SKM-1 (cell line): ENCODE data around the gene PSMD9.
A peak's percentile ranks its signal among the peaks of the same experiment; 100 is the strongest.
"Not testable (repeated sequence)": the region's sequence is repeated elsewhere in the genome, so short reads cannot be mapped to it uniquely, and the experiment has no call there.

Source experiments
- DNase-seq: peaks from one replicate; lab custom pipeline; 2025; ENCODE audit not compliant: unreplicated experiment; lab: John Stamatoyannopoulos, UW

PSMD9 gene, protein sequence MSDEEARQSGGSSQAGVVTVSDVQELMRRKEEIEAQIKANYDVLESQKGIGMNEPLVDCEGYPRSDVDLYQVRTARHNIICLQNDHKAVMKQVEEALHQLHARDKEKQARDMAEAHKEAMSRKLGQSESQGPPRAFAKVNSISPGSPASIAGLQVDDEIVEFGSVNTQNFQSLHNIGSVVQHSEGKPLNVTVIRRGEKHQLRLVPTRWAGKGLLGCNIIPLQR

DNA sequence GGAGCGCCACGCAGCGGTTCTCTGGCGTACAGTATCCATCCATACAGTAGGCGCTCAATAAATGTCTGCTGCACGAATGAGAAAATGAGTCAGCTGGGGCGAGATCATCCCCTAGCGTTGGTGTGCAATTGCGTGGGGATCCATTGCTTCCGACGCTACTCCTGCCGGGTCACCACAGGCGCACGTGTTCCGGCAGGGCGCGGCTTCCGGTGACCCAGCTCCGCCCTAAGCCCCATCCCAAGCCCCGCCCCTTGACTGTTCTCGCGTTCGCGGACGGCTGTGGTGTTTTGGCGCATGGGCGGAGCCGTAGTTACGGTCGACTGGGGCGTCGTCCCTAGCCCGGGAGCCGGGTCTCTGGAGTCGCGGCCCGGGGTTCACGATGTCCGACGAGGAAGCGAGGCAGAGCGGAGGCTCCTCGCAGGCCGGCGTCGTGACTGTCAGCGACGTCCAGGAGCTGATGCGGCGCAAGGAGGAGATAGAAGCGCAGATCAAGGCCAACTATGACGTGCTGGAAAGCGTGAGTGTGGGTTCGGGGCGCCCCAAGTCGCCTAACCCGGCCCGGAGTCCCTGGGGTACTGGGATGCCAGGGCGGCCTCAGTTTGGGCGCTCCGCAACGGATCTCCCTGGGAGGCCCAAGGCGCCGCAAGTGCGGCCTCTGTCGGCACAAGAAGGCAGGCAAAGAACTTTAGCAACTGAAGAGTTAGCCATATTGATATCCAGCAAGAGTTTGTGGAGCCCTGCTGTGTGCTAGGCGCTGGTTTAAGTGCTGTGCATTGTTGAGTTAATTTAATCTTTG is at the start of gene PSMD9:
TSS of gene PSMD9 (plus strand) at position 313 of the 796 bp plus-strand sequence. CDS start at position 380, 67 bp downstream.
- peak; percentile 52 for DNase-seq

DNA sequence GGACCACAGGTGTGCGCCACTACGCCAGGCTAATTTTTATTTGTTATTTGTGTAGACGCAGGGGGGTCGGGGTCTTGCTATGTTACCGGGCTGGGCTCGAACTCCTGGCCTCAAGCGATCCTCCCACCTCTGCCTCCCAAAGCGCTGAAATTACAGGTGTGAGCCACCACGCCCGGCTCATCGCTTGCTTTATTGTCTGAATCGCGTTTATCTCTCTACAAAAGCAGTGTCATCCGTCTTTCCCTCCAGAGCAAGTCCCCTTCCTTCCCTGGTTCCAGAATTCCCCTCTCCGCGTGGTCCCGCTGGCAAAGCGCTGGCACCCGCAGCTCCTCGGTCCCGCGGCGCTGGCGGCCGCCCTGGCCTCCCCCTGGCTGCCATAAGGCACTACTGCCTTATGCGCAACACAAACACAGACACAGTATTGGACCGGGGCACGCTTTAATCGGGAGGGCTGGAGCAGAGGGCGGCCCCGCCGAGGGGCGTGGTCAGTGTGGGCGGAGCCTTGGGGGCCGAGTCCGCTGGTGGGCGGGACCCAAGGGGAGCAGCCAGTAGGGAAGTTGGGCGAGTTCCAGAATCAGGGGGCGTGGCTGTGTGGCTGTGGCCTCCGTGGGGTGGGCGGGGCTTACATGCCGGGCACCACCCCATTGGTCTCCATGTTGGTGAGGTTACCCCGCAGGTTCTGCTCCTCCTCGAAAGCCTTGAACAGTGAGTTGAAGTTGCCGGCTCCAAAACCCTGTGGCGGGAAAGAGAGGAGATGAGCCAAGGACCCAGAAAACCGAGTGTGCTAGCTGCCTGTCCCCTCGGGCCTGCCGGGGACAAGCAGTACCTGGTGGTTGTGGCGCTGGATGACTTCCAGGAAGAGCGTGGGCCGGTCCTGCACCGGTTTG is 49.2 kb upstream of the PSMD9 start:
- peak; percentile 71 for DNase-seq

DNA sequence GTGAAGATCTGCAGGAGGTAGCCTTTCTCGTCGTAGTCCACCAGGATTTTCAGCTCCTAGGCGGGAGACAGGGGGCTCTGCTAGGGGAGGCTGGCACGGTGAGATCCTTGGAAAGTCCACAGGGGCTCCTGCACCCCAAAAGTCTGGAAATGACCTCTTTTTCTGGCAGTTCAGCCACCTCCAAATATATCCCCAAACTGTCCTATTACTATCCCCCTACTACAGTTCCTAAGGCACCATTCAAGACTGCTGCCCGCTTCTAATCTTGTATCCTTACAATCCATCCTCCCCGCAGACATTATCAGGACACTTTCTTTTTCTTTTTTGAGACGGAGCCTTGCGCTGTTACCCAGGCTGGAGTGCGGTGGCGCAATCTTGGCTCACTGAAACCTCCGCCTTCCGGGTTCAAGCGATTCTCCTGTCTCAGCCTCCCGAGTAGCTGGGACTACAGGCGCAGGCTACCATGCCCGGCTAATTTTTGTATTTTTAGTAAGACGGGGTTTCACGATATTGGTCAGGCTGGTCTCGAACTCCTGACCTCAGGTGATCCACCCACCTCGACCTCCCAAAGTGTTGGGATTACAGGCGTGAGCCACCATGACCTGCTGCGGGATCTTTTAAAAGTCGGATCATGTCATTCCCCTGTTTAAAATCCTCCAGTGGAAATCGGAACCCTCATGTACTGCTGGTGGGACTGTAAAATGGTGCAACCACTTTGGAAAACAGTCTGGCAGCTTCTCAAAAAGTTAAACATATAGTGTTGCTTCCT is 48.4 kb upstream of the PSMD9 start:
- no peak for DNase-seq

DNA sequence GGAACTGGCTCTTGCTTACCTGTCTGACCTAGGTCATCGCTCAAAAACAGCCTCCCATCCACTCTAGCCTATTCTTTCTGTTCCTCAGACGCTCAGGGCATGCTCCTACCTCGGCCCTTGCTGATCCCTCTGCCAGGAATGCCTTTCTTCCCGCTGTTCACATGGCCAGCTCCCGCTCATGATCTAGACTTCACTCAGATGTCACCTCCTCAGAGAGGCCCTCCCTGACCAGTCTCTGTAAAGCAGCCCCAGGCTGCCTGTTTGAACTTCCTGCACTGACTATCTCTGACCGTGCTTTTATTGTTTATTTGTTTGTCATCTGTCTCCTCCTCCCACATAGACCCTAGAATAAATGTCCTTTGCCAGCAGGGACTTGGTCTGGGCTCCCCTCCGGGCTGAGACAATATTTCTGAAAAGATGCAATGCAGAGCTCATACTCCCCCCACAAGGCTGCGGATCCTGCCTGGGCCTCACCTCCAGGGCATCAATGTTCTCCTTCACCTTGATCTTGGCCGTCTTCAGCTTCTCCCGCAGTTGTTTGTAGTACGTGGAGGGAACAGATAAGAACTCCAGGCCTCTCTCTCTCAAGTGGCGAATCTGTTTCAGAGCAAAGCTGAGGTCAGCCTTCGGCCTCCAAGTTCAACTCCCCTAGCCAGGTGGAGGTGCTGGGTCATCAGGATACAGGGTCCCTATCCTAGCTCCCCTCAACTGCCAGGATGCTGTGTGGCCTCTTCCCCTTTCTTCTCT is 45.2 kb upstream of the PSMD9 start:
- DNase-seq: no peak

DNA sequence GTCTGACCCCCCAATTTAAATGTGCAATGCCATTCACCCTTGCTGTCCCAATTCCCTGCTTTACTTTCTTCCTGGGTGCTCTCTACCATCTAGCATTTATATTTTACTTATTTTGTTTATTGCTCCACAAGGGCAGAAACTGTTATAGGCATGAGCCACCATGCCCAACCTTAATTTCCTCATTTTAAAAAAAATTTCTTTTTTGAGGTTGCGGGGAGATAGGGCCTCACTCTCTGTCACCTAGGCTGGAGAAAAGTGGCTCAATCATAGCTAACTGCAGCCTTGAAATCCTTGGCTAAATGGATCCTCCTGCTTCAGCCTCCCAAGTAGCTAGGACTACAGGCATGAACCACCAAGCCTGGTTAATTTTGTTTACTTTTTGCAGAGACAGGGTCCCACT is 42.9 kb upstream of the PSMD9 start:
- DNase-seq: no peak

DNA sequence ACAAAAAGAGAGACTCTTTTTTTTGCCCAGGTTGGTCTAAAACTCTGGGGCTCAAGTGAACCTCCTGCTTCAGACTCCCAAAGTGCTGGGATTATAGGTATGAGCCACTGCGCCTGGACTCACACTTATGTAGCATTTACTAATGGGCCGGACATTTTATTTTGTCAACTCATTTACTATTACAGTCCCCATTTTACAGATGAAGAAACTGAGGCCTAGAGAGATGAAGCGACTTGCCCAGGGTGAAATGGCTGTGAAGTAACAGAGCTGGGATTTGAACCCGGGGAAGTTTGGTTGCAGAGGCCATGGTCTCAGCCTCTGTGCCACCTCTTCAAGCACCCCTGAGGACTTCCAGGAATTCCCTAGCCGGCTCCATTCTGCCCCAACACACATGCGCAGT is 39.4 kb upstream of the PSMD9 start:
- no peak for DNase-seq

DNA sequence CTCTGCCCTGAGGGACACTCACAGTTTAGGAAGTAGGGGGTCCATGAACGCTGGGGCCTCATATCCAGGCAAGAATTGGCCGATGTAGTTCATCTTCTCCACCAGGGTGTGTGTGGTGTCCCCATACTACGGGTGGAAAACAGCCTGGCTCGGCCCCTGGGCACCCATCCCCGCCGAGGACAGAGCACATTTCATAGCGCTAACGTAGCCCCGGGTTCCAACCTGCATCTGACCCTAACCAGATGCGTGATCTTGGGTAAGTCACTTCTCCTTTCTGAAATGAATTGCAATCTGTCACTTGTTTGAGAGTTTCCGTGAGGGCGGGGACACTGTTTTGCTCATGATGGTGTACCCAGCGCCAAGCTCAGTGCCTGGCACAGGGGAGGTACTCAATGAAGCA is 38.9 kb upstream of the PSMD9 start:
- DNase-seq: peak; percentile 36

DNA sequence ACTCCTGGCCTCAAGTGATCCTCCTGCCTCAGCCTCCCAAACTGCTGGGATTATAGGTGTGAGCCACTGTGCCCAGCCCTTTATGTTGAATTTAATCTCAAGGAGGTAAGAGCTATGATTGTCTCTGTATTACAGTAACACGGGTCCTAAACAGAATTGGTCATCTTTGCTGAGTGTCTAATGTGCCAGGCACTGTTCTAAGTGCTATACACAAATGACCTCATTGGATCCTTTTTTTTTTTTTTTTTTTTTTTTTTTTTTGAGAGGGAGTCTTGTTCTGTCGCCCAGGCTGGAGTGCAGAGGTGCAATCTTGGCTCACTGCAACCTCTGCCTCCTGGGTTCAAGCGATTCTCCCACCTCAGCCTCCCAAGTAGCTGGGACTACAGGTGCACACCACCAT is 36.2 kb upstream of the PSMD9 start:
- DNase-seq: not testable (repeated sequence)

DNA sequence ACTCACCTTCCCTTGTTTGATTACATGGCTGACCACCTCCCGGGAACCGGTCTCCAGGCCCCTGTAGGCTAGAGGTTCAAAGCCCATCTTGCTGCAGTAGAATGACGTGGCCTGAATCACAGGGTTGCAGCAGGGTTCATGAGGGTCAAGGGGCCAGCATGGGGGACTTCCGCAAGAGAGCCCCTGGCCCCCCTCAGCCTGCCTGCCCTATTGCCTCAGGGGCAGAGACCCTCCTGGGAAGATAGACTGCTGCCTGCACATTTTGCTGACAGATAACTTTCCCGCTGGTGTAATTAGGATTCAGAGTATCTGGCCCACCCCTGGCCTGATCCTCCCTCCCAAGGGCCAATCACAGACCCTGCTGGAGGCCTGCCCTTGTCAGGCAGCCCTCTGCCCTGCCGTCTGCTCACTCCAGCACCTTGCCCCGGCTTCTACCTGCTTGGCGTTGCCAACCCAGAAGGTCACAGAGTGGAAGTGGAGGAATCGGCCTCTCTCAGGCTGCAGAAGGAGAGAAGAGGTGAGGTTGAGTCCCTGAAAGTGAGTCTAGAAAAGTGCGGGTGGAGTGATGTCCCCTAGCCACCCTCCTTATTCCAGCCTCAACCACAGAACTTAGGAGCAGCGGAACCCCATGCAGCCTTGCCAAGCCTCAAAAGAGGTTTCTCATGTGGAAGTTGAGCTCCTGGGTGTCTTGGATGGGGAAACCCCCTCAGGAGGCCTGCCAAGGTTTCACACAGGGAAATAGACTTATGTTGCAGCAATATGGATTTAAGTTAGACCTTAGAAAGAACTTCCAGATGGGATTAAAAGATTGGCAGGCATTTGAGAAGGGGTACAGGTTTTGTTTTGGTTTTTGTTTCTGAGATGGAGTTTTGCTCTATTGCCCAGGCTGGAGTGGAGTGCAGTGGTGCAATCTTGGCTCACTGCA is 31.0 kb upstream of the PSMD9 start:
- DNase-seq: no peak

DNA sequence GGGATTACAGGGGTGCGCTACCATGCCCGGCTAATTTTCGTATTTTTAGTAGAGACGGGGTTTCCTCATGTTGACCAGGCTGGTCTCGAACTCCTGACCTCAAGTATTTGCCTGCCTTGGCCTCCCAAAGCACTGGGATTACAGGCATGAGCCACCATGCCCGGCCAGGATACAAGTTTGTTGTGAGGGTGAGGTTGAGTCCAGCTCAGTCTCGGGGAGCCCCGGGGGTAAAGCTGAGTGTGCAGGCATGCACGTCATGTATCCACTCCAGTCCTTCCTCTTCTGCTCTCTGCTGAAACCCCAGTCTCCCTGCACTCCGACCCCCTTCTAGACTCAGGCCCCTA is 30.3 kb upstream of the PSMD9 start:
- DNase-seq: no peak

DNA sequence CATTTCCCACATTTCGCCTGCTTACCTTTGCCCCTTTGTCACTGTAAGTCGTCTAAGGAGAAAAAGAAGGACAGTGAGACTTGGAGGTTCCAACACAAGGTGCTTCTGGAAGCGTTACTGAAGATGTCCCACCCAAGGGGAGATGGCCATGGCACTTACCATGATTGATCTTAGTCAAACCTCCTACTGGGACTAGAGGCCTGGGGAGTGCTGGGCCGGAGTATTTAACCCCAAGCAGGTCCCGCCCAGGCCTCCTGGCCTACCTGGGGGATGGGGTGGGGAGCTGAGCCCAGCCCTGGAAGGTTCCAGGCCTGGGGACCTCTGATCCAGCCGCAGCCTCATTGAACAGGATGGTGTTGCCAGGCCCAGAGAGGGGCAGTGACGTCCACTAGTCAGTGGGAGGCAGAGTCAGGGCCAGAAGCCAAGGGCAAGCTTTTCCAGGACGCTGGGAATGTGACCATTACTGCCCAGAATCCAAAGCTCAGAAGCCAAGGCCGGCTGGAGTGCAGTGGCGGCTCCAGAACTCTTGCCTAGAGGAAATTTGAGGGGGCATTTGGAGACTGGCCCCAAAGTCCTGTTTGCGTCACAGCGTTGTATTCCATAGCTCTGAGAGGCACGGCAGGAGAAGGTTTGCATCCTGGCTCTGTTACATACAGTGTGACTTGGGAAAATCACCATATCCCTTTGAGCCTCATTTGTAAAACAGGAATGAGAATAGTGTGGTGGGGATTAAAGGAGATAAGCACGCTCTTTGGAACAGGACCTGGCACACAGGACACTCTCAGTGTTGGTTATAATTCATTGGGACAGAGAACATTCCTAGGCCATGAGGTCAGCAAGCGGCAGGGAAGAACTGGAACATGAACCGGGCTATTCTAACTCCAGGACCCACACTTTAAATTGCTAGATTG is 29.7 kb upstream of the PSMD9 start, which contains the start of gene HPD:
TSS of gene HPD (minus strand) at position 198 of the 911 bp plus-strand sequence. CDS start at position 162, 36 bp downstream.
- no peak for DNase-seq

DNA sequence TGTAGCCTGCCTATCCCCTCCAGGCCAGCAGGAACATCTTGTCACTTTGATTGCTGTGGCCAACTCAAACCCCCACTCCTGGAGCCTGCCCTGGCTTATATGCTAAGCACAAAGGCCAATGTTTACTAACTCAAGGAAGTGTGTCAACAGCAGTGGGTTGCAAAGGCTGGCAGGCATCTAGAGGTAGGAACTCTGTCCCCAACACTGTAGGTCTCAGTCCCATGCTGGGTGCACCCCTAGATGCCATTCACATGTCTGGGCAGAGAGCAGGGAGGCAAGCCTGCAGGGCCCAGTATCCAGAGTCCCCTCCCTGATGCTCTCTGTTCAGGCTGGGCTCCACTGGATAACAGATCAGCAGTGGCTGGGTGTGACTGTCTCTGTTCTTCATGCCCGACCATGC is 28.3 kb upstream of the PSMD9 start:
- DNase-seq: no peak

DNA sequence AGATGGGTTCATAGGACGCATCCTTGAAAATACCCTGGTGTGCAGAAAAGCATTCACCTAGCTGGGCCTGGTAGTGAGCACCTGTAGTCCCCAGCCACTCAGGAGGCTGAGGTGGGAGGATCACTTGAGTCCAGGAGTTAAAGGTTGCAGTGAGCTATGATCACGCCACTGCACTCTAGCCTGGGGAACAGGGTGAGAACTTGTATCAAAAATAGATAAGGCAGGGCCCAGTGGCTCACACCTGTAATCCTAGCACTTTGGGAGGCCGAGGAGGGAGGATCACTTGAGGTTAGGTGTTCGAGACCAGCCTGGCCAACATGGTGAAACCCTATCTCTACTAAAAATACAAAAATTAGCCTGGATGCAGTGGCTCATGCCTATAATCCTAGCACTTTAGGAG is 27.9 kb upstream of the PSMD9 start:
- DNase-seq: not testable (repeated sequence)

DNA sequence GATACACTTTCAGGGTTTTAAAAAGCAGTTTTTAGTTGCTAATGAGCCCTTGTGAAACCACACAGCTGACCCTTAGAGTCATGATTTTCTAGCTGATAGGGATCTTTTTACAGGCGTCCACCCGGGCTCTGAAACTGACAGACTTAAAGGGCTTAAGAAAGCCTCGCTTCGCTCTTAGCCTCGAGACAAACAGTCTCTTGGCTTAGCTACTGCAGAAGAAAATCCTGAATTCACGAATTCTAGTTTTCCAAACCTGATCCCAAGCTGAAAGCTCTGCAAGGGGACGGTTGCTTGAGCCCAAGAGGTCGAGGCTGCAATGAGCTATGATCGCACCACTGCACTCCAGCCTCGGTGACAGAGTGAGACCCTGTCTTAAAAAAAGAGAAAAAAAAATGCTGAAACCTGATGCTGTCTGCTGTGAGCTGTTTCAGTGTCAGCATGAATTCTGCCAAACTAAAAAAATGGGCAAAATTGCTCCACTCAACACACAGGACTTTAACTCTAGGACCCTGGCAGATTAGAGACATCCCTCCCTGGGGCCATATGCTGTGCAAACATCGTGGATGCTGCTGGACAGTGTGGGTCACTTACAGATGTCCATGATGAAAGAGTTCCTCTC is 26.8 kb upstream of the PSMD9 start:
- DNase-seq: no peak

DNA sequence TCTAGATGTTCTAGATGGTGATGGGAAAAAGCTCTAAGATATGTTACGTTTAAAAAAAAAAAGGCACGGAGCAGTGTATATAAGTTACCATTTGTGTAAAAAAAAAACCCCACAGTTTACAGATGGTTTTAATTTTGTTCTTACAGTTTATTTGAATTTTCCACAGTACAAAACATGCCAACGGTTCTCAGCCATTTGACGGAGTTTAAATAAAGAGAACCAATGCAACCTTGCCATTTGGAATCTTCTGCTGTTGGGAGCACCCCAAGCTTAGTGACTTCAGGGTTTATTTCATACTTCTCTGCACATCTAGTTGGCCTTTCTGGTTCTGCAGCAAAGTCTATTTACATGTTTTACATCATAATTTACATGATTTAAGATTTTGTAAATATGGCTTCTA is 22.3 kb upstream of the PSMD9 start:
- no peak for DNase-seq

DNA sequence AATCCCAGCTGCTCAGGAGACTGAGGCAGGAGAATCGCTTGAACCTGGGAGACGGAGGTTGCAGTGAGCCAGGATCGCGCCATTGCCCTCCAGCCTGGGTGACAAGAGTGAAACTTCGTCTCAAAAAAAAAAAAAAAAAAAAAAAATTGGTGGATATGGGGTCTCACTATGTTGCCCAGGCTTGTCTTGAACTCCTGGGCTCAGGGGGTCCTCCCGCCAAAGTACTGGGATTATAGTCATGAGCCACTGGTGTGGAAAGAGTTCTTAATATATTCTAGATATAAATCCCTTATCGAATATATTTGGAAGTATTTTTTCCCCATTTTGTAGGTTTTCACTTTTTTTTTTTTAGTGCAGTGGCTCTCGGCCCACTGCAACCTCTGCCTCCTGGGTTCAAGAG is 19.4 kb upstream of the PSMD9 start:
- DNase-seq: not testable (repeated sequence)

DNA sequence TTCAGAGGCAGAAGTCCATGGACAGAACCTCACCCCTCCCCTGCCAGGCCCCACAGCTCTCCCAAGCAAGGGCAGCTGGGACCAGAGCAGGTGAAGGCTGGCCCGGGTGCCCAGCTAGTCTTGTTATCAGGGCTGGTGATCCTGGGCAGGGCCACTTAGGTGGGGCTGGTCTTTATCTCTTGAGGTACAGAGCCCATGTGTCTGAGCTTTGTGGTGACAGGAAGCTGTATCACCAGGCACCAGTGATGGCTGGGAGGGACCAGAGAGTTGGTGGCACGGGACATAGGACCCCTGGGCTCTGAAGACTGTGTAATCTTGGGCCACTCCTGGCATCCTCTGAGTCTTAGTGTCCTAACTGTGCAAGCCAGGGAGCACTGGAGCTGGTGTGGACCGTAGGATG is 17.1 kb upstream of the PSMD9 start:
- no peak for DNase-seq
